NK-92 treated with Interleukin-12 subunit alpha and Interleukin-12 subunit beta, amount 100 ng/mL, for 24 hours (cell line): ENCODE measurements around the gene RGS6.

Experiments
- DNase-seq: peaks from one replicate; lab custom pipeline; 2025; lab: John Stamatoyannopoulos, UW

The RGS6 gene

DNA sequence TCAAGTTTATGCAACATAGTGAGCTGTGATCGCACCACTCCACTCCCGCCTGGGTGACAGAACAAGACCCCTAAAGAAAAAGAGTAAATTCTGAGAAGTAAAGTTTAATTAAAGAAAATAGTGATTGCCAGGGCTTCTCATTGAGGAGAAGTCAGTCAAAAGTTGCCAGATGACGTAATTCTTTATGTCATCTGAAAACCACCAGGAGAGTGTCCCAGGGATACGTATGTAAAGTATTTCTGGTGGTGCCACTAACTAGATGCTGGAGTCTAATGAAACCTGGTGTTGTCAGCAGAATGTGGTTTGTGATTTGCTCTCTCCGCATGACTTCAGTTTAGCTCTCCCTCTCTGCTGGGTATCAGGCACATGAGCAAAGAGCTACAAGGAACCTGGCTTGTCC lies 569.2 kb downstream of the RGS6 start:
- DNase-seq, result no peak

DNA sequence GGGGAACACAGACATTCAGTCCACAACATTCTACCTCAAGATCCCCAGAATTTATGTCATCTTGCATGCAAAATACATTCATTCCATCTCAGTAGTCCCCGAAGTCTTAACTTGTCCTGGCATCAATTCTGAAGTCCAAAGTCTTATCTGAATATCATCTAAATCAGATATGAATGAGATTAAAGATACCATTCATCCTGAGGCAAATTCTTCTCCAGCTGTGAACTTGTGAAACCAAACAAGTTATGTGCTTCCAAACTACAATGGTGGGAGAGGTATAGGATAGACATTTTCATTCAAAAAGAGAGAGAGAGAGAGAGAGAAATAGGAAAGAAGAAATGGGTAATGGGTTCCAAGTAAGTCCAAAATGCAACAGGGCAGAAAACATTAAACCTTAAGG lies 571.0 kb downstream of the RGS6 start:
- DNase-seq, result no peak

DNA sequence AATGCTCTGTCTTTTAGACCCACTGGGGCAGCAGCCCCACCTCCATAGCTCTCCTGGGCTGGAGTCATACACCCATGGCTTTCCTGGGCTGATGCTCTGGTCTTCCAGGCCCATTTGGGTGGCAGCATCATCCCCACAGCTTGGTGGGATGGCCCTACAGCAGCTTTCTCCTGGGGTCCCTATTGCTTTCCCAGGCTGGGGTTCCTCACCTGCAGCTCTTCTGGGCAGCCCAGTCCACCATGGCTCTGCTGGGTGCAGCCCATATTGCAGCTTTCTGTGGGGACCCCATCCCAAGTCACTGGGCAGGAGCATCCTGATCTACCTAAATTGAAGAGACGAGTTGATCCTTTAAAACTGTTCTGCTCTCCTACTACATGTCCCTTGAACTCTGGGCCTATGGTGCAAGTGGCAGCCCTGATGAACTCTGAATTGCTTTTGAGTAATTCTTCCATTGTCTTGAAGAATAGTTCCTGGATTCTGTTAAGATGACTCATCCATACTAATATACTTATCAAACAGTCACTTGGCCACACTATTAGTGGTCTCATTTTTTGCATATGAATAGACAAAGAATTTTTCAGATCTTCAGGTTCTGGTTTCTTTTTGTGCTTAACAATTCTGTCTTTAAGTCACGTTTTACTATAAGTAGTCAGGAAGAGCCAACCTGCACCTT lies 571.6 kb downstream of the RGS6 start:
- no peak for DNase-seq

DNA sequence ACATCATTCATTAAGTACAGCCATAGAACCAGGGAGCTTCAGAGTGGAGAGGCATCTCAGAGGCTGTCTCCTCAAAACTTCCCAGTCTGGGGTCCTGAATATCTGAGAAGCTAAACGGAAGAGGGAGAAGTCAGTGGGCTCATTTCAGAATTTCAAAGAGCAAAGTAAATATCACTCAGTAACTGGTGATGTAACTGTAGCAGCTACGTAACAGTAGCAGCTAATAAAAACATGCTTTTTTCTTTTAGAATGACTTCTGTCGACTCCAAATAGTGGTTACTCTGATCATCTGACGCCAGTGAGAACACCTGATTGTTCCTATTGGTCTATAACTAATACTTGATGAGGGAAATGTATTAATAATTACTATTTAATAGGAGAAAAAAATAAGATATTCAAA lies 578.3 kb downstream of the RGS6 start:
- no peak for DNase-seq

DNA sequence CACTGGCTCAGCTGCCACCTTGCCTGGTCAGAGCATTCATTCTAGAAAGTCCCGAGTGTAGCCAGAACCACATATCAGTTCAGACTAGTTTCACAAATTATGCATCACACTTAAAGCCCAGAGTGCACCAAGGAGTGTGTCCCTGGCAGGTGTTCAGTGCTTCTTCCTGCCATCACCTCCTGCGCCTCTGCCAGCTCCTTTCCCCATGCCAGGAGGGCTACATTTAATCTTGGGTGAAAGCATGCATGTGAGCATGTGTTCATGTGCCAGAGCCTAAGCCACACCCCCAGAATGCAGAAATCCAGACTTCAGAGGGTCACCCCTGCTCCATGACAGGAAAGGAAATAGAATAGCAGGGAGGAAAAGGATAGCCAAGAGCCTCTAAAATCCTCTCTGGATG lies 580.1 kb downstream of the RGS6 start:
- no peak for DNase-seq

DNA sequence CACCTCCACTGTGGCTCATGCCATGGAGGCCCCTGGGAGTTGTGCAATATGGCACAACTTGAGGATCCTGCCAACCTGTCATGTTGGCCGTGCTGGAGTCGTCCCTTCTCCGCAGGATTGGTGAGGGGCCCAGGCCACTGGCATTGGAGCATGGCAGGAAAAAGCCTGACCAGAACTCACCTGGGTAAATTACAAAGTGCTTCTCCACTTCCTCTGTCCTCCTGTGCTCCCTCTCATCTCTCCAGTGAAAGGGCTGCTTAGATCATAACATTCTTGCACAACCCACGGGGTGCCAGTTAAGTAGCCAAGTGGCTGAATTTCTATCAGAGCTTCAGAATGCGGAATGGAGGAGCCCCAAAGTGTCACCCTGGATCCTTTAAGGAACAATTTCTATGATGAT lies 580.7 kb downstream of the RGS6 start:
- DNase-seq, result no peak

DNA sequence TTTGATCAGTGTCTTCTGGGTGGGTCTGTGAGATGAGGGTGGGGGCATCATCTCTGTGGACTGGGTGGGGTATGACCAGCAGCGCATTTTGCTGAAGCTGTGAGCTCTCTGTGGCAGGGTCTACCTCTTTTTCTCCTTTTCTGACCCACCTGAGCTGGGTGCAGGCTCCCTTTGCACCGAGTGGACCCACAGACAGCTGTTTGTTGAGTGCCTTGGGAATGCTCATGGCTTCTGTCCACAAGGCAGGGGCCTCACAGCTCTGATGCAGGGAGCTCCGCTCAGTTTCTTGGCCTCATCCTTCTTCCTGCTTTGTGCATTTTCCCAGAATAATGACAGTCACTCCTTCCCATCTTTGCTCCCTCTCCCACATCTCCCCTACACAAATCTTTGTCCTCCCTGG lies 581.1 kb downstream of the RGS6 start:
- DNase-seq, result no peak

DNA sequence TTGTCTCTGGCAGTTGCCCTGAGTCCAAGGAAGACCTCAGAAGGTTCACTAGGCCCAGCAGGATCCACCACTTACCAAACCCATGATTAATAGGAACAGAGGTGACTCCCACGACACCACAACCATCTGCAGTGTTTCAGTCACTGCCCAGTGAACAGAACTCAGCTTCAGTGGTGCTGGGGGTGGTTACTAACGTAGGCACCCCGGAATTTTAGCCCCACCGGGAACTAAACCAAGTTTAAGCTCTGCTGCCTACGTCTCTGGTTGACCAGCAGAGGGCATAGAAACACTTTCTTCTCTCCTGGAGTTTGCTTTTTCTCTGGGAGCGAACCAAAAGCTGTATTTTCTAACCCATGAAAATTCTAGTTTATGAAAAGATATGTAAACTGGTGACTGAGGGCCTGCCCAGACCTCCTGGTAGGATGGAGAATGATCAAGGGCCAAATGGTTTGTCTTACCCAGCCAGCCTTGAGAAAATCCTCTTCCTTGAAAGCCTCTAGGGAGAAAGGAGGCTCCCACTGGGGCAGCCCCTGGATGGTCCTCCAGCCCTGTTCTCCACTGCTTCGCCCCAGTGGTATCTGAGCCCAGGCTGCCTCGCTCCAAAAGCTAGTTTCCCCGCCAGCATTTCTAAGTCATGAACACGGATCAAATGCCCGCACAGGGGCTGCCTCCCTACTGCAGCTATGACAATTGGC lies 581.9 kb downstream of the RGS6 start:
- no peak for DNase-seq

DNA sequence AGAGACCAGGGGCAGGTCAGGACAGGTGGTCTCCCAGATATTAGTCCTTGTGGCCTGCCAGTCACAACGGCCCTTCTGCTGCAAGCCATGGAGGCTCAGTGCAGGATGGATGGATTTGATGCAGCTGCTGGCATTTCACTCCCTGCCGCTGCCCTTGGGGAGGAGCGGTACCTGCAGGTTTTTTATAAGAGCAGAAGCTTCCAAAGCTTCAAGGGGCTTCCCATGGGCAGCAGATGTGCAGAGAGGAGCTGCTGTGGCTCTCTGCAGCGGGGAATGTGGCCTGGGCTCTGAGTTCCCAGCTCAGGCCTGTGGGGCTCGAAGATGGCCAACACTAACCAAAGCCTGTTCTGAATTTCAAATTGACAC lies 582.4 kb downstream of the RGS6 start:
- DNase-seq, result no peak

DNA sequence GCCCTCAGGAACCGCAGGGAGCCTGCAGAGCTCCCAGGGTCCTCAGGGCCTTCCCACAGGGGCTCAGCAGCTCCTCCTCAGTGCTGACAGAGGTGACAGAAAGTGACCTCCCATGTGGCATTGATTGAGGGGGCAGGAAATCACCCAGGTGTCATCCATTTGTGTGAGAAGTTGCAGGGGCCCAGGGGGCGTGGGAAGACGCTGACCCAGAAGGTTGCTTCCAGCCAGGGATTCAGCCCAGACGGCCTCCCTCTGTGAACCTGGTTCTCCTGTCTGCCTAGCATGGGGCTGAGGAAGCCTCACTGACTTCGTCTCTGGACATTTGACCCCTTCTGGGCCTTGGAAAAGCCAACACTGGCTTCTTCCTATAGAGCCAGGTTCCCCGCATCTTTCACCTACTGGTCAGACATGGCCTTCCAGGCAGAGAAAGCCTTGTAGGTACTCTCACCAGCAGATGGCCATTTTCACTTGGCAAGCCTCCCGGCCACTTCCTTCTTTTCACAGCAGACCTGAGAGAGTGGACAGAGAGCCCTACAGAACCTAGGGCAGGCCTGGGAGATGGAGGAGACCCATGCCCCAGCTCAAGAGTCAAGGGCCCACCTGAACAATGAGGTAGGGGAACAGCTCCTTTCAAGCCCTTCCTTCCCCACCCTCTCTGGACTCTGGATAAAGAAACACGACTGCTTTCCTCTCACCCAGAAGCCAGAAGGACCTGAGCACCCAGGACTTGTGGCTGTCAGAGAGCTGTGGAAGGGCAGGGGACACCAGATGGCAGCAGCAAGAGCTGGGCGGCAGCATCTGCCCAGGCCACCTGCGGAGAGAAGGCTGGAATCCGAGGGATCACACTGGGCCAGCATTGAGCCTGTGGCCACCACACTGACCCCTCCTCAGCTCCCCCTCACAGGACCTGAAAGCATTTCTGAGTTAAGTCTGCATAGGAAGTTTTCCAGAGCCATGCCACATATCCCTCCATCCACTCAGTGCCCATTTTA lies 583.8 kb downstream of the RGS6 start:
- no peak for DNase-seq

DNA sequence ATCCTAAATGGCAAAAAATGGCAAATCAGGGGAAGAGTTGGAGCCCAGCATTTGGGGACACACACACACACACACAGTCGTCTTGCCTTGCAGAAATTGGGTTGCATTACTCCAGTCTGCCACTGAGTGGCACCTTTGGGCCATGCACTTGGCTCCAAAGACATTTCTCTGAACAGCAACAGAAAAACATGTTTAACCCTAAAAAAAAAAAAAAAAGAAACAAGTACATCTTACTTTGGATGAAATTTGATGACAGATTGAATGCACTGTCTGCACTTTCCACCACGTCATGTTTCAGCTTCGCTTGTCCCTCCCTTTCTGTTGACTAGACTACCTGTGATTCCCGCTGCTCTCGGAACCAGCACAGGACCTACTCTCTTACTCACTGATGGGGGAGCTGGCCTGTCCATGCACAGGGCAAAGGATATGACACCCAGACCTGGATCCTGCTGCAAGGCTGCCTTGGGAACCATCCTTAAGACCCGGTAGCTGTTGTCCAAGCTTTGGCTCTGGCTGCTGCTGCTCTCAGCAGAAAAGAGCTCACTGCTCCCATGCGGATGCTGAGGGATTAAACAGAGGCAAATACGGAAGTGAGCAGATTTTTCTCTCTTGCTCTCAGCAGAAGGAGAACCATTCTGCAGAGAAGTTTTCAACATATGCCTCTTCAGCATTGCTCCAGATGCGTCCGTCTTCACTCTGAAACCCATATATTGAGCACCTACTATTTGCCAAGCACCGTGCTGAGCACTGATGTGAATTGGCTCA lies 584.9 kb downstream of the RGS6 start:
- DNase-seq, result peak; percentile 46

DNA sequence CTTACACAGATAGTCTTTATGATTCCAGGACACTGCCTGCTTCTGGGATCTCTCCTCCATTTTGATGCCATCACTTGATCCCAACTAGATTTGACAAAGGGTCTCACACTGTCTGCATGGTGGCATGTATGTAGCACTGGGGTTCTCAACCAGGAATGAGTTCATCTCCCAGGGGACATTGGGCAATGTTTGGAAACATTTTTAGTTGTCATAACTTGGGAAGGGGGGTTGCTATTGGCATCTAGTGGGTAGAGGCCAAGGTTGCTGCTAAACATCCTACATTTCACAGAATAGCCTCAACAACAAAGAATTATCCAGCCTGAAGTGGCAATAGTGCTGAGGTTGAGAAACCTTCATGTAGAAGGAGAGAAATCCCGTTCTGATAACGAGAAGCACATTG lies 585.5 kb downstream of the RGS6 start:
- no peak for DNase-seq

DNA sequence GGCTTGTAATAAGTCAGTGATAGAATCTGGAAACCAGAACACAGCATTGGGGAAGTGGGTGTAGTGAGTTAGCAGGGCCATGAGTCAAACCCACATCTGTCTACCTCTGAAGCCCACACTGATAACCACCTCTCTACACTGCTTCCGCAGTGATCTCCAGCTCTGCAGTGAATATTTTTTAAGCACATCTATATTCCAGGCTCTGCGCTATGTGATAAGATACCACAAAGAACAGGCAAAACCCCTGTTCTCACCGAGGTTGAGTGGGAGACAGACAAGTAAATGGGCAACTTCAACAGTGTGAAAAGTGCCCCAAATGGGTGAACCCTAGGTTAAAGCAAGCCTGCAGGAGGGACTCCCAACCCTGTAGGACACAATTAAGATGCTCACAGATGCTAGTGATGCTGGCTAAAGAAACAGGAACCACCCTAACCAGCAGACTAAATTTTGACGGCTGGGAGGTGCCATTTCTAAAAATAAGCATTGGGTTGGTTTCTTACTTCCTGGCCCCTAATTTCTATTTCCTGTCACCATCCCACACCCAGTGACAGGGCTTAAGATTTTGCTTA lies 586.7 kb downstream of the RGS6 start:
- peak; percentile 72 for DNase-seq

DNA sequence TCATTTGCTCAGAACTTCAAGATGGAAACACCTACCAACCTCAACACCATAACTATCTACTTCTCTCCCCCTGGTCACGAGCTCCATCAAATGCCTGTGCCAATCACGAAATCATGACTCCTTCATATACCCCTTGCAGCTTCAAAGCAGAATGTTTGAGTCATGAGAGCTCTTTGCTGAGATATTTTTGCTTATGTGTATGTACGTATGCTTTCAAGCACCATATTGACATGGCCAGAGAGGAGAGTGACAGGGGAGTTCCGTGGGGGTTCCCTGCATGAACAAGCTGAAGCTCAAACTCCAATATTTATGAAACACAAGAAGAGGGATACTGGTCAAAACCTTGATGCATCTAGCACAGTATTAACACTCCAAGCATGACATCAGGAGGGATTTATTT lies 587.3 kb downstream of the RGS6 start:
- DNase-seq, result no peak

DNA sequence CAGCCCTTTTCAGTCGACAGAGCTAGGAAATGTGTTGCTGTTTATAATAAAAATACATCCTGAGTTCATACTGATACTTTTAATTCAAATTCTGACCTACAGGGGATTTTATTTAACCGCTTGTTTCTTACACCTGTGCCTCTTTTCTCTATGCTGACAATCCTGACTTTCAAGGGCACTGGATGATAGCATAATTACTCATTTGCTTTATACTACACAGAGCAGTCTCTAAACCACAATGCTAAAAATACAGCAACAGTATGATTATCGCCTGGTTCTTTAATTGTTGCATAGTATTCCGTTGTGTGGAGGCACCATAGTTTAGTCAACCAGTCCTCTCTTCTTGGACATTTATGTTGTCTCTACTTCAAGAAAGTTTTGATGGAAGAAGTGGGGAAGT lies 588.8 kb downstream of the RGS6 start:
- DNase-seq, result no peak

DNA sequence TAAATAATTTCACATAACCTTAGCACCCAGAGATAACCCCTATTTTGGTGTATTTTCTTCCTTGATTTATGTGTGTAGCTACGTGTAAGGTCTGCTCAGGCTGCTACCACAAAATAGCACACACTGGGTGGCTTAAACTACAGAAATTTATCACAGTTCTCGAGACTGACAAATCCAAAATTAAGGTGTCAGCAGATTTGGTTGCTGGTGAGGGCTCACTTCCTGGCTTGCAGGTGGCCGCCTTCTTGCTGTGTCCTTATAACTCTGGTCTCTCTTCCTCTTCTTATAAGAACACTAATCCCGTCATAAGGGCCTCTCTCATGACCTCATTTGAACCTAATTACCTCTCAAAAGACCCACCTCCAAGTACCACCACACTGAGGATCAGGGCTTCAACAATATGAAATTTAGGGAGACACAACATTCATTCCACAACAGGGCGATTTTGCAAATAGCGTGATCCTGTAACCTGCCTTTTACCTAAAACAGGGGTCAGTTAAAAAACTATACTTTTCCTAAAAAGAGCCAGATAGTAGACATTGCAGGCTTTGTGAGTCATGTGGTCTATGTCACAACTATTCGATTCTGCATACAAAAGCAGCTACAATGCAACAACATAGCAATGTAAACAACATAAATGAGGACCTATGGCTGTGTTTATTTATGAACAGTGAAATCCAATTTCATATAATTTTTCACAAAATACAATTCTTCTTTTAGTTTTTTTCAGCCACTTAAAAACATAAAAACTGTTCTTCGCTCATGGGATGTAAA lies 589.9 kb downstream of the RGS6 start:
- DNase-seq, result no peak

DNA sequence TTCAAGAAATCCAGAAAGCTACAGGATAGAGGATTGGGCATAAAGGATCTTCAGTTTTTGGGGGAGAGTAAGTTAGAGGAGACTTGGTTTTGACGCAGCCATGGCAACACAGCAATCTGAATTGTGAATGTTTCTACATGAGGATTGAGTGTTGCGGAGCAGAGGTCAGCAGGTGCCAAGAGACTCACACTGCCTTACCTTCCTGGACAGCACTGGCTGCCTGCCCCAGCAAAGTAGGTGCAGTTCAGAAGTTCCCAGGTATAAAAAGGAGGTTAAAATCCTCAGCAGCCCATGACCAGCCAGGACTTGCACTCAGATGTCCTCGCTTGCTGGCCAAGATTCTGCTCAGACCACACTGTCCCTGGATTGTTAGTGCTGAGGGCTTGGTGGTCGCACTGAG lies 590.6 kb downstream of the RGS6 start:
- DNase-seq, result no peak

DNA sequence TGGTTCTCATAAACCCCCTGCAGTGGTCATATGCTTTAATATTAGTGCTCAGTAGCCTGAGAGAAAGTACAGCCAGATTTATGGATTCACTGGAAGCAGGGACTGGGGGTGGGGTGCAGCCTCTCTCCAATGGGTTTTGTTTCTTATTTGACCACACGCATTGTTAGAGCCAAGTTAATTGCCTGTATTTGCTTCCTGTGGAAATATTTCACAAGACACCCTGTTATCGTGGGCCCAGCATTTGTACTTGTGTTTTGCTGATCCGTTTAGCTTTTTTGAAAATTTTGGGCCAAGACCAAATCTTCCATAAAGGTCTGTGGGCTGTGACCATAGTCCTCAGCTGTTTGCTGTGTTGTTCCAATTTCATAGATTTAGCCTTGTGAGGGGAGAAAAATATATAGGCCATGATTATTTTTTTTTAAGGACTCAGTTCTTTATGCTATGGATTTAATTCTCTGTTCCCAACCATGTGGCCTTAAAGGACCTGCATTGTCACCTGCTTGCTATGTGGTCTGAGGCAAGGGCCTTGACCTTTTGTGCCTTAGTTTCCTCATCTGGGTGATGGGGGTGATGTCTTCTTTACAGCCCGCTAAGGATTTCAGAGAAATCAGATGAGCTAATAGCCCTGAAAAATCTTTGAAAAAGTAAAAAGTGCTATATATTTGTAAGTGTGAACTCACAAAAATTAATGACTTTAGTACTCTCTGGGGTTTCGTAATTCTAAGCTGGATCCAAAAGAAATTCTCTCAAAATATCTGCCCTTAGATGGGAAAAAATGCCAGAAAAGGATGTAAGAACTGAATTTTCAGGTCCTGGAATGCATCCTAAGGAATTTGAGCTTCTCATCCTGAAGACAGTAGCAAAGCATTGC lies 591.4 kb downstream of the RGS6 start:
- DNase-seq, result no peak

DNA sequence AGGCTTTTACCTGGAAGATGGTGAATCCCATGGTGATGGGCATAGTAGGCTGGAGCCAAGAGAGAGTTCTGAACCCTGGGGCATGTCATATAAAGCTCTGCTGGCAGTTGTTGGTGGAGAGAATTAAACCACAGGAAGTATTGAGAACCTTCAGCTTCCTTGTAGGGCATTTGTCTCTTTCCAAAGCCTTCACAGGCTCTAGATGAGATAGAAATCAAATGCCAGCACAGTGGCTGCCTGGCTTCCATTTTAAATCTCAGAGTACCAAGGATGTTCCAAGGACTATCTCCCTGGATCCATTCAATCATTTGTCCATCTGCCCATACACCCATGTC lies 592.0 kb downstream of the RGS6 start:
- no peak for DNase-seq
